Thyroid gland (tissue), 4 donors: Measurements from ENCODE around the gene ZYG11B.

ENCODE experiments used
- POLR2A ChIP-seq, 2 donors: fragments of 450-650 bp; IDR thresholded peaks; one replicate each; pipeline ENCODE4 v1.6.1; 2017; ENCODE audit warnings: antibody characterized with exemption in 2 of 2, mild to moderate bottlenecking in 2 of 2, moderate library complexity in 1 of 2
- TF ChIP-seq, protein P1 (sequence below), 6 experiments: fragments of 200-600 bp in 3 of 6; fragments of 450-650 bp in 3 of 6; sonication (generic) in 3 of 6; IDR thresholded peaks; one replicate each; pipeline ENCODE4 v1.5.1; 2016 to 2019; ENCODE audit warnings: antibody characterized with exemption in 6 of 6, mild to moderate bottlenecking in 2 of 6, inconsistent platforms in 1 of 6, moderate library complexity in 1 of 6

DNA sequence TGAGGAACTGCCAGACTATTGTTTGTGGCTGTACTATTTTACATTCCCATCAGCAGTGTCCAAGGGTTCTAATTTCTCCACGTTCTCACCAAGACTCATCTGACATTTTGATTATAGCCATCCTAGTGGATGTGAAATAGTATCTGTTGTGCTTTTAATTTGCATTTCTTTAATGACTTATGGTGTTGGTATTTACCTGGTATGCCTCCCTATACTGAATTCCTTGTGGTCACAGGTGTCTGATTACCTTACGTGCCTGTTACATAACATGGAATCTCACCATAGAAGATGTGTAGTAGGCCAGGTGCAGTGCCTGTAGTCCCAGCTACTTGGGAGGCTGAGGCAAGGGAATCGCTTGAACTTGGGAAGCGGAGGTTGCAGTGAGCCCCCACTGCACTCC, 129.8 kb downstream of the ZYG11B start:
- TF ChIP-seq POLR2A (IDR thresholded peaks at IDR 0.05): no peak
- TF ChIP-seq, protein P1, sequence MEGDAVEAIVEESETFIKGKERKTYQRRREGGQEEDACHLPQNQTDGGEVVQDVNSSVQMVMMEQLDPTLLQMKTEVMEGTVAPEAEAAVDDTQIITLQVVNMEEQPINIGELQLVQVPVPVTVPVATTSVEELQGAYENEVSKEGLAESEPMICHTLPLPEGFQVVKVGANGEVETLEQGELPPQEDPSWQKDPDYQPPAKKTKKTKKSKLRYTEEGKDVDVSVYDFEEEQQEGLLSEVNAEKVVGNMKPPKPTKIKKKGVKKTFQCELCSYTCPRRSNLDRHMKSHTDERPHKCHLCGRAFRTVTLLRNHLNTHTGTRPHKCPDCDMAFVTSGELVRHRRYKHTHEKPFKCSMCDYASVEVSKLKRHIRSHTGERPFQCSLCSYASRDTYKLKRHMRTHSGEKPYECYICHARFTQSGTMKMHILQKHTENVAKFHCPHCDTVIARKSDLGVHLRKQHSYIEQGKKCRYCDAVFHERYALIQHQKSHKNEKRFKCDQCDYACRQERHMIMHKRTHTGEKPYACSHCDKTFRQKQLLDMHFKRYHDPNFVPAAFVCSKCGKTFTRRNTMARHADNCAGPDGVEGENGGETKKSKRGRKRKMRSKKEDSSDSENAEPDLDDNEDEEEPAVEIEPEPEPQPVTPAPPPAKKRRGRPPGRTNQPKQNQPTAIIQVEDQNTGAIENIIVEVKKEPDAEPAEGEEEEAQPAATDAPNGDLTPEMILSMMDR (IDR thresholded peaks at IDR 0.05): no peak
